Activated CD8-positive, alpha-beta memory T cell treated with anti-CD3 and anti-CD28 coated beads for 1 hour (primary cell): ENCODE measurements around the gene PRRX2.

Experiments used
- DNase-seq, 2 donors: peaks; one replicate each; pipeline ENCODE4 v3.0.0-alpha.2; 2020; ENCODE audit warnings: low read depth in 1 of 2; ENCODE audit errors: extremely low read depth in 1 of 2

The PRRX2 gene

DNA sequence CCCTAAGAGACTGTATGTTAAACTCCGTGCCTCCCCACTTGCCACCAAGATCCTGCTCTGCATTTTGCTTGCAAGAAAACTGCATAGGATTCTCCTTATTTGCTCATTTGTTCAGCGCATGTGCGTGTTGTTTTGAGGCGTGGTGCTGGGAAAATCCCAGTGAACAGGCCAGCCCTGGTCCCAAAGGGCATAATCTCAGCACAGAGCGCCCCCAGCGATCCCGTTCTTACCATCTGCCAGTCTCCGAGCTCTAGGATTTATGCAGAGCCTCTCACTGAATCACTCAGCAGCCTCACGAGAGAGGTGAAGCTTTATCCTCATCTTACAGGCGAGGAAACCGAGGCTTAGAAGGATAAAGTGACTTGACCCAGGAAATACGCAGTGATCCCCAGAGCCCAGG lies 11.5 kb downstream of the PRRX2 start:
- DNase-seq = no peak

DNA sequence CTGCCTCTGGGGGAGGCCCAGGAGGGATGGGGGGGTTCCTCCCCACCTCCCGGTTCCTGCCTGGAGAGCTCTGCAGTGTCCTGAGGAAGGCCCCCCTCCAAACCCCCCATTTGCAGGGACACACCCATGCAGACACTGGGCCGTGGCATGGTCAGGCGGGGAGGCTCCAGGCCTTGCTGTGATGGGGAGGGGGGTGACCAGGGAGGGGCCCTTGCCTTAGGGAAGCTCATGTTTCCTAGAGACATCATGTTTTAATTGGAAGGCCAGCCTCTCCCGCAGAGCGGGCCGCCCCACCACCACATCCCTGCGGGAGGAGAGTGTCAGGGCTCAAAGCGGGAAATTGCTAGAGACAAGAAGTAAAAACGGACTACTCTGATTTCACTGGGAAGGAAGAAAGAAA lies 12.0 kb downstream of the PRRX2 start:
- no peak for DNase-seq

DNA sequence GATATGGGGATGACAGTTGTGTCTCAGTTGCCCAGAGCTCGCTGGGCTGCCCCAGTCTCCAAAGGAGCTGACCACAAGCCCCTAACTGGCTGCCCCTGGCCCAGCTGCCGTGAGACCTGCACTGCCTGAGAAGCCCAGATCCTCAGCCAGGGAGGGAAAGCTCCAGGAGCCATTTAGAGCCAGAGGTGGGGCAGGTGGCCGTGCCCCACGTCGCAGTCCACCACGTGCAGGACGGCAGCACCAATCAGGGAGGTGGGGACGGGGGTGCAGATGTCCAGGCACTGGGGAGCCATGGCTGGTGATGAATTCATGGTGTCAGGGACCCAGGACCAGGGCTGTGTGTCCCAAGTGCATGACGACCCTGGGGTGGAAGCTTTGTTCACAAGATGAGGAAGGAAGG lies 13.4 kb downstream of the PRRX2 start:
- DNase-seq = no peak

DNA sequence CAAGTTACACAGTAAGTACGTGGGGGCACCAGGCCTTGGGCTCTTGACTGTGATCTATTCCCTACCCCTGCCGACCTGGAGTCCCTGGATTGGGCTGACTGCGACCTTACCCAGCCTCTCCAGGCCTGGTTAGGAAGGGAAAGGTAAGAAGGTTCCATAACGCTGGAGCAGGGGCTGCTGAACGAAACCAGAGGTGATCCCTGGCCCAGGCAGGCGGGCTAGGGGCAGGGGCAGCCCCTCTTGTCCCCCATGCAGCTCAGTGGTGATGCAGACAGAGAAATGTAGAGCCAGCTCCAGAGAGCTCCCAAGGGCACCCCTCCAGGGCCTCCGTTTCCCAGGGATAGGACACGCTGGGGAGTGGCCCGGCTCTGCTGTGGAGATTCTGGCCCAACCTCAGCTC lies 14.1 kb downstream of the PRRX2 start:
- no peak for DNase-seq

DNA sequence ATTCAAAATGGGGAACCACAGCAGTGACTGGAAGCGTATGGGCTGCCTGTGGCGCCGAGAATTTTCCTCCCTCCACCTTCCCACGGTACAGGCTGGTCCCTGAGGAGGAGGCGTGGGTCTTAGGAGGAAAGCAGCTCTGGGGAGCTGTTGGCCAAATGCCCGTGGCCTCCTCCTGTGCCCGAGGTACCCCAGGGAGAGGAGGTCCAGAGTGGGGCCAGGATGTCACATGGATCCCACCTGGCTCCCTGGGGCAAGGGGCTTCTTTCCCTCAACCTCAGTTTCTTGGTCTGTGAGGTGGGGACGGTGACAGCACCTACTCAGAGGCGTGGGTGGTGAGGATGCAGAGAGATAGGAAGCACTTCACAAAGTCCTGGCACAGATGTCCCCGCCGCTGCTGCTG lies 16.5 kb downstream of the PRRX2 start:
- no peak for DNase-seq

DNA sequence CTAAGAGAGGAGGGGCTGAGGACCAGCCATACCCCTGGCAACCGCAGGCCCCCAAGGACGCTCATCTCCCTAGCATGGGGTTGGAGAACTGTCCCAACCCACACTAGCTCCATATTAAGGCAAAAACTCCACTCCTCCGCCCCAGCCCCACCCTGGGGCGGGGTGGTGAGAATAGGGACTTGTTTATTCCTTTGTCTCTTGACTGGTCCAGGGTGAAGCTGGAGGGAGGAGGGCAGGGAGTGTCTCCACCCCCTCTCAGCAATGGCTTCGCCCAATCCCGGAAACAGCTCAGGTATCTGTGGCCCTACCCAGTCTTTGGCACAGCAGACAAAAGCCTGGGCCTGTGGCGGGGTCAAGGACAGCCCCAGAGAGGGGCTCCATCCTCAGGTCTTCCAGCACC lies 16.9 kb downstream of the PRRX2 start:
- DNase-seq = no peak

DNA sequence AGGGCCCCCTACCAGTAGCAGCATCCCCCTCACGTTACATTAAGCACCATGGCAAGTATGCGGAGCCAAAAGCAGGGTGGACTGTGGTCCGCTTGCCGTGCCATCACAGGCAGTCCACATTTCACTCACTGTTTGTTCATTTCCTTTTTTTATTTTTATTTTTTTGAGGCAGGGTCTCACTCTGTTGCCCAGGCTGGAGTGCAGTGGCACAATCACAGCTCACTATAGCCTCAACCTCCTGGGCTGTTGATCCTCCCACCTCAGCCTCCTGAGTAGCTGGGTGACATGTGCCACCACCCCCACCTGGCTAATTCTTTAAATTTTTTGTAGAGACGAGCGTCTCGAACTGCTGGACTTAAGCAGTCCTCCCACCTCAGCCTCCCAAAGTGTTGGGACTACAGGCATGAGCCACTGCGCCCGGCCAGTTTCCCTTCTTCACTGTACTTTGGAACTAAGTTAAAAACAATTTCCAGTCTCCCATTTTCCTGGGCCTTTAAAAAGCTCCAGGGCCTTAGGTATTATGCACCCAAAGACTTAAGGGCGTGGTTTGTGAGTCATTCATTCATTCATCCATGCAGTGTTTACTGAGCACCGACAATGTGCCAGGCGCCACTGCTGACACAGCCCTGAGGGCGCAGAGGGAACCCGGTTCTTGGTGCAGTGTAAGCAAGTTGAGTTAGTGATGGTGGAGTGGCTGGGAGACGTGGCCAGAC lies 19.9 kb downstream of the PRRX2 start:
- no peak for DNase-seq

DNA sequence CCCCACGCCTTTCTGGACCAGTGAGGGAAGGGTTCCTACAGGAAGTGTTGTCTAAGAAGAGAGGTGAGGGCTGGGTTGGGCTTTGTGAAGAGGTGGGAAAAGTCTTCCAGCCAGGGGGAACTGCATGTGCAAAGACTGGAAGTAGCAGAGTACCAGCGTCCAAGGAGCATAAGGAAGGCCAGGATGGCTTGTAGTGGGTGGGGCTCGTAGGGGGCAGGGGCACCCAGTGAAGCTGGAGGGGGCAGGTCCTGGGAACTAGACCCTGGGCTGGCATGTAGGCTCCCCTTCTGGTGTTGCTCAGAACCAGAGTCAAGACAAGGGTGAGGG lies 20.4 kb downstream of the PRRX2 start:
- no peak for DNase-seq

DNA sequence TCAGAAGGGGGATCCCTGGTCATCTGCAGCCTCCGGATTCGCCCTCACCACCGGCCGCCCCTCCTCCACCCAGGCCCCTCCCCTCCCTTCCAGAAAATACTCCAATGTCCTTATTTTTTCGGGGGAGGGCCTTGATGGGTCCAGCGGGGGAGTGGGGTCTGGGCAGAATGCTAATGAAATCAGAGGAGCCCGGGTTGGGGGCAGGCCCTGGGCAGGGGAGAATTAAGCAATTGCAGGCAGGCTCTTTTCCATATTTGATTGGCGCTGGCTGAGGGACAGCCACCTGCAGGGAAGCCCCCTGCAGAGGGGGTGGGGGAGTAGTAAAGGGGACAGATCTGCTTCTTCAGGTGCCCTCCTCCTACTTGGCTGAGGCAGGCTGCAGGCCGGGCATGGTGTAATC lies 21.3 kb downstream of the PRRX2 start:
- no peak for DNase-seq

DNA sequence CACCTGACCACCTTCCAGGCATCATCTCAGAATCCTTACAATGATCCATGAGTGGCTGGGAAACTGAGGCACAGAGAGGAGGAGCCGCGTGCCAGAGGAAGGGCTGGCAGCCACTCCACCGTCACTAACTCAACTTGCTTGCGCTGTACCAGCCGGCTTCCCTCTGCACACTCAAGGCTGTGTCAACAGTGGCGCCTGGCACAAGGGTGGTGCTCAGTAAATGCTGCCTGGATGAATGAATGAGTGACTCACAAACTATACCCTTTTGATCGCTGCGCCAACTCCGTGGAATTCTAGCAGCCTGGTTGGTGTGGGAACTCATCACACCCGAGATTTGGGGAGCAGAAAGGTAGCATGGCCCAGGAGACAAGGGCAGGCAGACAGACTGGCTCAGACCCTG lies 21.9 kb downstream of the PRRX2 start:
- DNase-seq = no peak

DNA sequence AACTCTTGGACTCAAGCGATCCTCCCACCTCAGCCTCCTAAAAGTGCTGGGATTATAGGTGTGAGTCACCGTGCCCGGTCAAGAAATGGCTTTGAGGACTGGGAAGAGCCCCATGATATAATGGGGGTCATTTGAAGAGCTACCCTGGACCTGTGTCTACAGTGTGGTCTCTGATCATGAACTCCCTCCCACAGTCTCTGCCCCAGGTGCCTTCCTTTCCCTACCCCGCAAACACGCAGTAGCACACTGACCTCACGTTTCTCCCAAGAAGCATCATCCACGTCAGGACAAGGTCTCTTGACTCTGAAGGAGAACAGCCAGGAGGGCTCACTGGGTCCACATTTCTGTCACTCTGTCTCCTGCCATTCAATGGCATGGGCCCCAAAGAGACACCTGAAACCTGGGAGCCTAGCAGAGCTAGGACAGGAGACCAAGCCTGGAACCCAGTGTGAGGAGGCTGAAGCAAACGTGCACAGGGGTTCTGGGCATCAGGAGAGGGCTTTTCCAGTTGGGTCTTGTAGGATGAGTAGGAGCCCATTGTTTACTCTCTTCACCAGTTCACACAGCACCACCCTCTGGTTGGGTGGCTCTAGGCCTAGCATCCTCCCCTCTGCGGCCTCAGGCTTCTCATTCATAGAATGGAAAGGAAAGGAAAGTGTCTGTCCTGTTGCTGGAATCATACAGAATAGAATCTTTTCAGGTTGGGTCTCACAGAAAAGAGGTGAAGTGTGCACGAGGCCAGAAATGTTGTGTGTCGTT lies 23.0 kb downstream of the PRRX2 start:
- no peak for DNase-seq

DNA sequence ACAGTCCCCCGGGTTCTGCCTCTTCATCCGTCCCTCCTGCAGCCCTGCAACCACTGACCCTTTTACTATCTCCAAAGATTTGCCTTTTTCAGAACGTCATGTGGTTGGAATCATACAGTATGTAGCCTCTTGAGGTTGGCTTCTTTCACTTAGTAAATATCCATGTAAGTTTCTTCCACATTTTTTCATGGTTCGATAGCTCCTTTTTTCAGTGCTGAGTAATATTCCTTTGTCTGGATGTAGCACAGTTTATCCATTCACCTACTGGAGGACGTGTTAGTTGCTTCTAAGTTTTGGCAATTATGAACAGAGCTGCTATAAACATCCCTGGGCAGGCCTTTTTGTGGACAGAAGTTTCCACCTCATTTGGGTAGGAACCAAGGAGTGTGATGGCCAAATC lies 27.1 kb downstream of the PRRX2 start:
- DNase-seq = no peak

DNA sequence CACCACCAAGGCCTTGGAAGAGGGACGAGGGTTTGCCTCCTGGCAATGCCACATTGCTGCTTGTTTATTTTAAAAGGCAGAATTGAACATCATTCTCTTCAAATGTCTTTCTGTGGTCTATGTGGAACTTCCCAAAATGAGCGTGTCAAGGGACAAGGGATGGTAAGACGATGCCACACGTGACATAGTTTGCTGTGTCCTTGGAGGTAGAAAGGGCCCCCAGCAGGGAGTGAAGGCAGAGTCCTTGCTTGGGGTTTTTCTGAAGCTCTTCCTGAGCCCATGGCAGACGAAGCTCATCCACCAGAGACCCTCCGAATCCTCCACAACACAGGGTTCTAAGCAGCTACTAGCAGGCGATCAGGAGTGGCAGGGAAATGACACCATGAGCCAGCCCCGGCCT lies 28.3 kb downstream of the PRRX2 start:
- DNase-seq = no peak

DNA sequence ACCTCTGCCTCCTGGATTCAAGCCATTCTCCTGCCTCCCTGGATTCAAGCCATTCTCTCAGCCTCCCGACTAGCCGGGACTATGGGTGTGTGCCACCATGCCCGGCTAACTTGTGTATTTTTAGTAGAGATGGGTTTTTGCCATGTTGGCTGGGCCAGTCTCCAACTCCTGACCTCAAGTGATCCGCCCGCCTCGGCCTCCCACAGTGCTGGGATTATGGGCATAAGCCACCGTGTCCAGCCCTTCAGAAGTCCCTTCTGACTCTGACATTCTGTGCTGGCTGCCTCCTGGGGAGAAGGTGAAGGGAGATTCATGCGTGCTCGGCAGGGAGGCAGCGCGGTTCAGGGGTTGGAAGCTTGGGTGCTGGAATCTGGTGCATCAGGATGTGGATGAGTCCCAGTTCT lies 28.8 kb downstream of the PRRX2 start:
- no peak for DNase-seq

DNA sequence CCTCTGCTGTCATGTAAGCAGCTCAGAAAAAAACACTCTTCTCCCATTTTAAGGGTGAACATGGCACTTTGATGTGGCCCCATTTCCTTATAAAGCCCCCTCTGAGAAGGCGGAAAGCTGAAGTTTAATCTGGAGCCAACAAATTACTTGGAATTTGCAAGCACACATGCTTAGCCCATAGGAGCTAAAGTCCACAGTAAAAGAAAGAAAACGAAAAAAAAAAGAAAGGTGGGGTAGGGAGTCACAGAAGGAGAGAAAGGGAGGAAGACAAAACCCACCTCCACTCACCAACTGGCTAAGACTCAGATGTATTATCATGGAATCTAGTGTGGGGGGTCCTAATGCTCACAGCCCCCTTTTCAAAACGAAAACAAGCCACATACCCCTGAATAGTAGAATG lies 30.4 kb downstream of the PRRX2 start:
- DNase-seq = no peak

DNA sequence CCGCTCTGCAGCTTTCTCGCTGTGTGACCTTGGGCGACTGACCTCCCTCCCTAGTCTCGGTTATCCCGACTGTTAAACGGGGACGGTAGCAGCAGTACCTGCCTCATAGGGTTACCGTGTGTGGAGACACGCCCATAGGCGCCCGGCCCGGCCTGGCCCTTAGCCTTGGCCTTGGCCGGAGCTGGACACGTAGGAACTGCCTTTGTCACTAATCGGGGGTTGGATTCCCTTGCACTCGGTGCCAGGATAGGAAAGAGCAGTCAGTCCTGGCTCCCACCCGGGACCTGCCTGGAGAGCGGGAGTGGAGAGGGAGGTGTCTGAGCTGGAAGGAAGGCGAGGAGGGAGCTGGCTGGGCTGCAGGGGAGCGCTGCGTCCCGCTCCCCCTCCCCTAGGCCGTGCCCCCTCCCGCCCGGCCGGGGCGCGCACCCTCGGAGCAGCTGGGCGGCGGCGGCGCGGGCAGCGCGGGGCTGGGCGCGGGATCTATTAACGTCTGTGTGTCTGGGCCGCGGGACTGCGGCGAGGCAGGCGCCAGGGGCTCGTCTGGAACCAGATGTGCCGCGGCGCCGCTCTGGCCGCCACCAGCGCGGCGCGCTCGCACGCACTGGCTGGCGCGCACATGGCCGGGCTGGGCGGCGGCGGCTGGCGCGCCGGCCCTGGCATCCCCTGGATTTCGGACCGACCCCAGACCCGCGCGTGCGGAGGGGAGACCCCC lies 31.7 kb downstream of the PRRX2 start:
- no peak for DNase-seq

DNA sequence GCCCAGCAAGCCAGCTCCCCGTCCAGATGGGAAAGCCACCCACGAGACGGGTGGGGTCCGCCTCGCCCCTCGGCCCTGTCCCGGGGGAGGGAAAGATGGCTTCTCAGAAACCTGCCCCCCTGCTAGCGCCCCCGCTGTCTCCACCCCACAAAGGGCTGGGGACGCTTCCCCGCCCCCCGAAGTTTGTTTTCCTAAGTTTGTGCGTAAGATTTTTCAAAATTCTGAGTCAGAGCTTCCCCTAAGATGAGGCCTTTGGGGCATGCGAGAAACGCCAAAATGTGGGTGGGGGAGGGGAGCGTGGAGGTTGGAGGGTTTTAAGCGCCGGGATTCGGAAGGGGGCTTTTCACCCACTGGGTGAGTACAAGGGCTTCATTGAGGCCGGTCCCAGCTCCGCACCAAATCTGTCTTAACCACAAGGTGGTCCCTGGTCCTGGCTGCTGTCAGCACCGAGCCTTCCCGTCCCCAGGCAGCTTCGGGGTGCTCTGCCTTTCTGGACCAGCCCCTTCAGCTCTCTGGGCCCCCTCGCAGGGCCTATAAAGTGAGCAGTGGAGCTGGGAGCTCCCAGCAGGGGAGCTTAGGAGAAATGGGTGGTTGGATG lies 32.3 kb downstream of the PRRX2 start:
- DNase-seq = no peak

DNA sequence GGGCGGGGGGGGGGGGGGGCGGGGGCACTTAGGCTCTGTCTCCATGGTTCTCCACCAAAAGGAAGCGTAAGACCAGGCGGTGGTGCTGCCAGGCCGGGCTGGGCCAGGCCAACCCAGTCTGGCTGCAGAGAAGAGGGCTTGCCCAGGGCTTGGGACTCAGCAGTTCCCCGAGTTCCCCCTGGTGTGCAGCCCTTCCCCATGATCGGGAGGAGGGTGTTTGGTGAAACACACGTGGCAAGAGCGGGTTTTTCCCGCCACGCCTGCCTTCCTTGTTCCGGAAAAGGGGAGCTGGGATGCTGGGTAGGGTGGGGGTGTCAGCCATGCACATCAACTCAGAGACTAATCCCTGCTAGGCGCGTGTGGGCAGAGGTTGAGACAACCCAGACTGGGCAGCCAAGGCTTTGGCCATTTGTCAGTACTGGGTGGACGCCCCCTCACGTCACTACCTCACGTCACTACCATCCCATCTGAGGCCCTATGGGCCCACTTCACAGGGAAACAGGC lies 32.9 kb downstream of the PRRX2 start:
- DNase-seq = no peak

DNA sequence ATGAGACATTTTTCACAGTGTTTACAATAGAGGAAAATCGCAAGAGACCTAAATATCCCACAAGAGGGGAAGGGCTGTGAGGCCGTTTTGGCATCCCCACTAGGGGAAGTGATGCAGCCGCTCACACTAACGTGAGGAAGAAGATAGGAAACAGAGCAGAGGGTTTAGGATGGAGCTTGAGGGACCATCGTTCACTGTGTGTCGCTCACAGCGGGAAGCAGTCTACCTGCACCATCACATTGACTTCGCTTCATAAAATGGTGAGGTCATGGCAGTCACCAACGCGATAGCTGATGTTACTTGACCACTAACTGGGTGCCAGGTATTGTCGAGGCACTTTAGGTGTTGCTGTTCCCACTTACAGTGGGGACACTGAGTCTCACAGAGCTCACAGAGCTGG lies 35.6 kb downstream of the PRRX2 start:
- no peak for DNase-seq

DNA sequence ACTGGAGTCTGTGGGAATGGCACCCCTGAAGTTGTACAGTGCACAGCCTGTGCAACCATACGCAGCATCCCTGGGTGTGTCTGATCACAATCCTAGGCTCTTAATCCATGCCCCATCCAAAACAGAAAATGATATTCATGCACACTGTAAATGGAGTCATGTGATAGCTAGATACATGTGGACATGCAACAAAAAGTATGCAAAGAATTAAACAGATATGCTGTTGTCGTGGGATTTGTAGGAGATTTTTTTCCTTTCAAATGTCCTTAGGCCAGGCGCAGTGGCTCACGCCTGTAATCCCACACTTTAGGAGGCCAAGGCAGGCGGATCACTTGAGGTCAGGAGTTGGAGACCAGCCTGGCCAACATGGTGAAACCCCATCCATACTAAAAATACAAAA lies 36.1 kb downstream of the PRRX2 start:
- no peak for DNase-seq
